Measurements from ENCODE around the gene S100A4.

- no peak for TF ChIP-seq CTCF (IDR thresholded peaks at IDR 0.05)
- no peak for TF ChIP-seq POLR2A (IDR thresholded peaks at IDR 0.05)
Observed at GRCh38 chr1:153540394-153541361, 4.9 kb downstream of the S100A4 start, which contains the start of gene S100A5.
